Heart right ventricle (tissue), 16 donors: ENCODE data around the gene DDX20. TPM values are rescaled to one million over a fixed set of nuclear protein-coding genes. Genes with fewer than 3 reads are reported as not detected.
"Not testable (repeated sequence)": the region's sequence is repeated elsewhere in the genome, so short reads cannot be mapped to it uniquely, and the experiment has no call there.

Experiments
- ATAC-seq, 8 donors: fragments of 200-7000 bp; cut with Tn5 transposase; one replicate each; pipeline ENCODE4 v1.9.1; 2020; ENCODE audit warnings: mild to moderate bottlenecking in 8 of 8, moderate library complexity in 8 of 8, moderate number of reproducible peaks in 1 of 8
- DNase-seq, 2 donors: peaks; one replicate each; pipeline ENCODE4 v3.0.0-alpha.2; 2020
- H3K27ac ChIP-seq, 10 donors: fragments of 200-600 bp; sonication (generic) in 2 of 10; one replicate each; pipeline versions ENCODE4 v1.5.0 to v1.8.0; 2020 to 2022; ENCODE audit warnings: mild to moderate bottlenecking in 3 of 10
- H3K27me3 ChIP-seq, 7 donors: fragments of 200-600 bp; one replicate each; pipeline ENCODE4 v1.8.0; 2021 to 2022; ENCODE audit warnings: mild to moderate bottlenecking in 2 of 7
- H3K36me3 ChIP-seq, 9 donors: fragments of 200-600 bp; sonication (generic) in 1 of 9; one replicate each; pipeline versions ENCODE4 v1.5.0 to v1.8.0; 2020 to 2022; ENCODE audit warnings: mild to moderate bottlenecking in 2 of 9
- H3K4me1 ChIP-seq, 9 donors: fragments of 200-600 bp; sonication (generic) in 1 of 9; one replicate each; pipeline versions ENCODE4 v1.5.0 to v1.8.0; 2020 to 2022; ENCODE audit warnings: mild to moderate bottlenecking in 4 of 9
- H3K4me3 ChIP-seq, 10 donors: fragments of 200-600 bp; sonication (generic) in 2 of 10; one replicate each; pipeline versions ENCODE4 v1.5.0 to v1.8.0; 2020 to 2022; ENCODE audit warnings: mild to moderate bottlenecking in 7 of 10, moderate library complexity in 2 of 10
- H3K9me3 ChIP-seq, 11 donors: fragments of 200-600 bp in 10 of 11; sonication (generic) in 2 of 11; one replicate each; pipeline versions ENCODE4 v1.5.0 to v1.8.0; 2013 to 2022; ENCODE audit warnings: mild to moderate bottlenecking in 2 of 11, control low read depth in 1 of 11, moderate library complexity in 1 of 11
- WGBS, 2 donors: extraction: QIAGEN DNeasy Blood & Tissue Kit; methylation state at CpG; one replicate each; pipeline ENCODE4 v1.1.7; 2013; ENCODE audit warnings: inconsistent platforms in 1 of 2; 5-methylcytosine and 5-hydroxymethylcytosine counted together
- intact Hi-C, 10 donors: fragments of 100-400 bp; cut with DNase I; formaldehyde crosslinking; loops; one replicate each; pipeline versions ENCODE4 v1.11.1 to v1.14.2; 2022
- polyA plus RNA-seq, 2 donors: library from polyadenylated mRNA; stranded (reverse); fragments of 200-250 nt; gene quantifications; one replicate each; pipeline ENCODE4 v1.2.3, GENCODE V29; 2013
- total RNA-seq, 10 donors: library from RNA; stranded (reverse); fragmentation: NEBNext Ultra II Directional in 3 of 10; extraction: Animal tissue kit (Norgen Biotek cat#: 25700) in 3 of 10; gene quantifications; one replicate each; pipeline versions ENCODE4 v1.2.1 to v1.2.4, GENCODE V29; 2021 to 2023
- TF ChIP-seq, protein P1 (sequence below), 9 donors: fragments of 200-600 bp; sonication (generic) in 2 of 9; IDR thresholded peaks; one replicate each; pipeline versions ENCODE4 v1.5.0 to v1.8.0; 2021 to 2022; ENCODE audit warnings: antibody characterized with exemption in 9 of 9, mild to moderate bottlenecking in 5 of 9, moderate library complexity in 1 of 9
- donor health status: Arrhythmogenic right ventricular cardiomyopathy.
- donor health status: ischemic (EF 13 %, LVEDD 7.1; RV severe dilation, severe dysfunction).
- donor health status: healthy with polysubstance abuse.
- donor health status: DM: no; HTN: yes; CAD: no.
- donor health status: DM: no; HTN: no; CAD: no.
- donor health status: ischemic (EF 25% LVEDD 6.9; RV normal size, moderate dysfunction).
- donor health status: ischemic (EF 25% LVEDD 5.7; RV mildly dilated, moderate dysfunction).
- donor health status: healthy.
- donor health status: DM: yes; HTN: yes; CAD: no.
- donor health status: Ischemic cardiomyopathy.
- donor health status: ischemic (EF 35%, LVEDD 5.7; RV mildly dilated, moderate dysfunction).
- donor health status: nonischemic (EF 11% LVEDD 7.7; RV severe dilation, severe dysfunction).
- donor health status: DM: yes; HTN: yes; CAD: no.
- donor health status: PGD.
- donor health status: ischemic (EF 29% LVEDD 5.4; RV normal size, mild dysfunction).
- donor health status: nonischemic (EF 23%, LVEDD 6.1; RV moderate dilation, normal function).

DDX20 gene
- total and polyA plus RNA-seq, 12 donors = 4.0 to 10.0 (median 6.4) TPM

DNA sequence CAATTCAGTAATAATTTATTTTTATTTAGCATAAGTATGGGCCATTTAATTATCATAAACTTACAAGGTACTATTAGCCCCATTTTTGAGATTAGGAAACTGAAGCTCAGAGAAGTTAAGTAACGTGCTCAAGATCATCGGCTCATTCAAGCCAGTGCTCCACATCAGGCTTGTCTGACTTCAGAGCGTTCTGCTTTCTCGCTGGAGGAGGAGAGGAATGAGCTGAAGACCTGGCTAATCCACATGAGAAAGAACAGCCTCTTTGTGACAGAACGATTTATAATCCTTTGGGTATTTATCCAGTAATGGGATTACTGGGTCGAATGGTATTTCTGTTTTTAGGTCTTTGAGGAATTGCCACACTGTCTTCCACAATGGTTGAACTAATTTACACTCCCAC is 39.7 kb downstream of the DDX20 start:
- TF ChIP-seq, protein P1, sequence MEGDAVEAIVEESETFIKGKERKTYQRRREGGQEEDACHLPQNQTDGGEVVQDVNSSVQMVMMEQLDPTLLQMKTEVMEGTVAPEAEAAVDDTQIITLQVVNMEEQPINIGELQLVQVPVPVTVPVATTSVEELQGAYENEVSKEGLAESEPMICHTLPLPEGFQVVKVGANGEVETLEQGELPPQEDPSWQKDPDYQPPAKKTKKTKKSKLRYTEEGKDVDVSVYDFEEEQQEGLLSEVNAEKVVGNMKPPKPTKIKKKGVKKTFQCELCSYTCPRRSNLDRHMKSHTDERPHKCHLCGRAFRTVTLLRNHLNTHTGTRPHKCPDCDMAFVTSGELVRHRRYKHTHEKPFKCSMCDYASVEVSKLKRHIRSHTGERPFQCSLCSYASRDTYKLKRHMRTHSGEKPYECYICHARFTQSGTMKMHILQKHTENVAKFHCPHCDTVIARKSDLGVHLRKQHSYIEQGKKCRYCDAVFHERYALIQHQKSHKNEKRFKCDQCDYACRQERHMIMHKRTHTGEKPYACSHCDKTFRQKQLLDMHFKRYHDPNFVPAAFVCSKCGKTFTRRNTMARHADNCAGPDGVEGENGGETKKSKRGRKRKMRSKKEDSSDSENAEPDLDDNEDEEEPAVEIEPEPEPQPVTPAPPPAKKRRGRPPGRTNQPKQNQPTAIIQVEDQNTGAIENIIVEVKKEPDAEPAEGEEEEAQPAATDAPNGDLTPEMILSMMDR (IDR thresholded peaks at IDR 0.05) = no peak
- intact Hi-C loops = loop anchor here in 5 of 10 donors (5.0 to 10.0 kb wide), 4 partner anchors 109 to 539 kb away; no protein-coding TSS in a partner anchor
- ATAC-seq = no peak
- Histone ChIP-seq H3K4me3 (no peak overlapping the region), H3K4me1 (peaks cover 0 to 10% (median under 1%) of the 10 kb centered on the region in 9 donors), H3K9me3 (no peaks in the 10 kb centered on the region), H3K36me3 (no peaks in the 10 kb centered on the region), H3K27ac (no peak overlapping the region), H3K27me3 (no peaks in the 10 kb centered on the region)
- WGBS, 2 donors = 89 to 91% methylated on average over 6 of the region's 6 CpGs
- no peak for DNase-seq

DNA sequence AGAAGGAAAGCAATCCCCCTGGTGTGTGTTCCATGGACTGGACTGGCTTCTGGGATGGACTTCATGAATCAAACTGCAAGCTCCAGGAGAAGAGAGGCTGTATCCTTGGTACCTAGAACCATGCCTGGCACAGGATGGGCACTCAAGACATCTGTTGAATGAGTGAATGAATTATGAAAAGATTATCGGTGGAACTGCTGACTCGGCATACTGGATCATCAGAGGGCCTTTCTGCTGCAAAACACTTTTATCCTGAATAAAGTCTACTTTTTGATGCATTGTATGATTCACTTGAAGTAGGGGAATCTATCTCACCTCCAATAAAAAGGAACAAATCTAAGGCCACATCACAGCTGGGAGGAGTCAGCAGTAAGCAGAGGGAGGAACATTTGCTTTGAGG is 42.9 kb downstream of the DDX20 start:
- no peak overlapping the region for H3K4me3 ChIP-seq
- ATAC-seq (no peak), DNase-seq (no peak)
- no peak overlapping the region for H3K27ac ChIP-seq
- peaks cover 0 to 20% (median 9%) of the 10 kb centered on the region in 9 donors for H3K4me1 ChIP-seq
- WGBS, 2 donors = 94 to 95% methylated on average over 2 of the region's 2 CpGs
- intact Hi-C loops = loop anchor here in 5 of 10 donors (5.0 to 10.0 kb wide), 4 partner anchors 106 to 536 kb away; no protein-coding TSS in a partner anchor
- no peaks in the 10 kb centered on the region for H3K36me3 ChIP-seq
- no peaks in the 10 kb centered on the region for H3K9me3 ChIP-seq
- TF ChIP-seq, protein P1 (IDR thresholded peaks at IDR 0.05) = no peak
- no peaks in the 10 kb centered on the region for H3K27me3 ChIP-seq

DNA sequence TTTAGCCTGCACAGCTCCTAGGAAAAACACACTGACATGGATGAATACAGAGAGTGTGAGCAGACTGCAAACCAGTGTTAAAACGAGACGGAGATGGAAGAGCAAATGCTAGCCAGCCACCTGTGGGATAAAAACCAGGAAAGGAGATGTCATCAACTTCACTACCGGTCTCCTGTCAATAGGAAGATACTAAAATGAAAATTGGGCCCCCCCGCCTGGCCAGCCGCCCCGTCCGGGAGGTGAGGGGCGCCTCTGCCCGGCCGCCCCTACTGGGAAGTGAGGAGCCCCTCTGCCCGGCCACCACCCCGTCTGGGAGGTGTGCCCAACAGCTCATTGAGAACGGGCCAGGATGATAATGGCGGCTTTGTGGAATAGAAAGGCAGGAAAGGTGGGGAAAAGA is 44.0 kb downstream of the DDX20 start:
- ATAC-seq, H3K27ac ChIP-seq, H3K27me3 ChIP-seq, H3K36me3 ChIP-seq, H3K4me3 ChIP-seq, H3K9me3 ChIP-seq, DNase-seq: not testable (repeated sequence)
- 93% methylated on average over 11 to 14 of the region's 14 CpGs for WGBS, 2 donors
- peaks cover 0 to 27% (median 9%) of the 10 kb centered on the region in 9 donors for H3K4me1 ChIP-seq
- intact Hi-C loops = loop anchor here in 9 of 10 donors (2.0 to 10.0 kb wide), 9 partner anchors 48 to 538 kb away; partner anchors contain the start of gene KCND3 (in 2 of the 9)

DNA sequence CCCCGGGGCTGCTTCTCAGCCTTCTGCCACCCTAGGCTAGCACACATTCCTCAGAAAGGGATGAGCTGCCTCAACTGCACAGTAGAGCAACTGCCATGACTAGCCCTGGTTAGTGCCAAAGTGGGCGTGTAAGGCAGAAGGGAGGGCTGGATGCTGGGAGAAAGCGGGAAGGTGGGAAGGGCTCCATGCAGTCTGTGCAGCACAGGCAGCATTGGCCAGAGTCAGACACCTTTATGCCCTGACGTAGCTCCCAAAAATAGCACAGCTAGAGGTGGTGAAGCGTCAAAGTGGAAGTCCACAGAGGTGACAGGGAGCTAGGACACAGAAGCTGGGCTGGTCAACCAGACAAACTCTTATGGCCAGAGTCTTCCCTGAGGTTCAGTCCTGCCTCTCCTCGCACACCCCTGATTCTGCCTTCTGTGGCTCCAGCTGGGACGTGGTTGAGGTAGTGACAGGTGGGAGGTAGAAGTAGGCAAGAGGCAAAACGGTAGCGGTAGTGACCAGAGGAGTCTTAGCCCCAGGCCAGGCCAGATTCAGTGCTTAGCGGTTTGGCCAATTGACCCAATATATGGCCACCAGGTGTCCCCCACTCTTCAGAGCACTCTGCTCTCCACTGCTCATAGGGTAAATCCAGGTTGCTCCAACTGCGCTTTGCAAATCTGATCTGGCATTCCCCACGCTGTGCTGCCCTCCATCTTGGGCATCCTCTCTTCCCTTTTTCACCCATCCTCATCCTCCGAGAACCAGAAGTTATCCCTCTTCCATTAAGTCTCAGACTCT is 45.6 kb downstream of the DDX20 start:
- intact Hi-C loops = loop anchor here in 6 of 10 donors (2.0 to 10.0 kb wide), 7 partner anchors 46 to 536 kb away; partner anchors contain the start of gene KCND3 (in 2 of the 6)
- H3K4me3 ChIP-seq = no peak overlapping the region
- peak overlapping the region; percentile 38 to 80 (median 64) for H3K27ac ChIP-seq
- DNase-seq (peak; percentile 37 to 65), ATAC-seq (peak; percentile 85 to 94 (median 91))
- 64% methylated on average over 13 of the region's 13 CpGs for WGBS, 2 donors
- TF ChIP-seq, protein P1 (IDR thresholded peaks at IDR 0.05) = peak in 6 of 9 donors; percentile 6 to 33 (median 21)
- H3K27me3 ChIP-seq = no peaks in the 10 kb centered on the region
- no peaks in the 10 kb centered on the region for H3K9me3 ChIP-seq
- peaks cover 0 to 27% (median 9%) of the 10 kb centered on the region in 9 donors for H3K4me1 ChIP-seq
- no peaks in the 10 kb centered on the region for H3K36me3 ChIP-seq
